Liver (tissue), 3 donors: ENCODE results near the gene NAGS.

ENCODE experiments used
- RAD21 ChIP-seq, 2 donors: IDR thresholded peaks; 2 replicates each; pipeline ENCODE4 v1.6.1; 2016; ENCODE audit warnings: antibody characterized with exemption in 2 of 2, mild to moderate bottlenecking in 2 of 2
- TF ChIP-seq, protein P1 (sequence below): fragments of 150-350 bp; IDR thresholded peaks from 2 replicates; pipeline ENCODE4 v1.5.1; 2017; ENCODE audit warnings: improper control_type of control experiment, low read depth, low read length; ENCODE audit not compliant: missing input control
- donor health status: healthy.
- donor health status: healthy.

DNA sequence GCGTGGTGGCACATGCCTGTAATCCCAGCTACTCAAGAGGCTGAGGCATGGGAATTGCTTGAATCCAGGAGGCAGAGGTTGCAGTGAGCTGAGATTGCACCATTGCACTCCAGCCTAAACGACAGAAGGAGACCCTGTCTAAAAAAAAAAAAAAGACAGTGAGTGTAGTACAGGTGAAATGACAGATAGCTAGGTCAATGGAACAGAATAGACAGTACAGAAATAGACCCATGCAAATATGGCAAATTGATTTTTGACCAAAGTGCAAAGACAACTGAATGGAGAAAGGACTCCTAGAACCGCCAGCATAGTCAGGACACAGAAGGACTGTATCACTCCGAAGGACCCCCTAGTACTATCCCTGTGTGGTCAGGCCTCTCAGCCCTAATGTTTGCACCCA, 34.1 kb upstream of the NAGS start:
- TF ChIP-seq, protein P1, sequence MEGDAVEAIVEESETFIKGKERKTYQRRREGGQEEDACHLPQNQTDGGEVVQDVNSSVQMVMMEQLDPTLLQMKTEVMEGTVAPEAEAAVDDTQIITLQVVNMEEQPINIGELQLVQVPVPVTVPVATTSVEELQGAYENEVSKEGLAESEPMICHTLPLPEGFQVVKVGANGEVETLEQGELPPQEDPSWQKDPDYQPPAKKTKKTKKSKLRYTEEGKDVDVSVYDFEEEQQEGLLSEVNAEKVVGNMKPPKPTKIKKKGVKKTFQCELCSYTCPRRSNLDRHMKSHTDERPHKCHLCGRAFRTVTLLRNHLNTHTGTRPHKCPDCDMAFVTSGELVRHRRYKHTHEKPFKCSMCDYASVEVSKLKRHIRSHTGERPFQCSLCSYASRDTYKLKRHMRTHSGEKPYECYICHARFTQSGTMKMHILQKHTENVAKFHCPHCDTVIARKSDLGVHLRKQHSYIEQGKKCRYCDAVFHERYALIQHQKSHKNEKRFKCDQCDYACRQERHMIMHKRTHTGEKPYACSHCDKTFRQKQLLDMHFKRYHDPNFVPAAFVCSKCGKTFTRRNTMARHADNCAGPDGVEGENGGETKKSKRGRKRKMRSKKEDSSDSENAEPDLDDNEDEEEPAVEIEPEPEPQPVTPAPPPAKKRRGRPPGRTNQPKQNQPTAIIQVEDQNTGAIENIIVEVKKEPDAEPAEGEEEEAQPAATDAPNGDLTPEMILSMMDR: no peak
- TF ChIP-seq RAD21 (IDR thresholded peaks at IDR 0.05): no peak
